ENCODE measurements around the gene HERC3.

GRCh38 chr4:88722276-88722780 is 130.0 kb downstream of the HERC3 start:
- no peak for TF ChIP-seq CTCF (IDR thresholded peaks at IDR 0.05; ENCODE audit: extremely low read depth in 1 of 2, insufficient read depth in 1 of 2, low read depth in 1 of 2, low read length in 2 of 2)
- TF ChIP-seq POLR2A (IDR thresholded peaks at IDR 0.05; ENCODE audit: low read depth, low read length): no peak
- TF ChIP-seq POLR2AphosphoS5 (IDR thresholded peaks at IDR 0.05; ENCODE audit: insufficient read depth, low read depth, low read length): no peak
- TF ChIP-seq EZH2 (IDR thresholded peaks at IDR 0.05; ENCODE audit: borderline replicate concordance, low read depth, low read length, severe bottlenecking): no peak

All from endothelial cell of umbilical vein (primary cell).